K562 treated with DMSO at 1 percent for 48 hours (cell line): ENCODE results near the gene BEX2. TPM values are rescaled to one million over a fixed set of nuclear protein-coding genes. Genes with fewer than 3 reads are reported as not detected.

Experiments used
- total RNA-seq: library from RNA; unstranded; fragments of 300-600 nt; gene quantifications from 2 replicates; pipeline ENCODE4 v1.2.3, GENCODE V29; 2022; ENCODE audit warnings: low replicate concordance; ENCODE audit errors: extremely low read depth

BEX2 gene
- not detected in 2 replicates for total RNA-seq

GRCh38 chrX:103310555-103311398, at the start of gene BEX2:
Gene BEX2, minus strand, starts transcription at chrX:103310990. Its CDS starts 1,014 bp downstream, at chrX:103309976.

GRCh38 chrX:103356130-103356798, 45.5 kb upstream of the BEX2 start, which contains the start of gene TCEAL9:
Gene TCEAL9, plus strand, starts transcription at chrX:103356506. Its CDS starts 1,179 bp downstream, at chrX:103357685.

GRCh38 chrX:103329991-103330390, 19.2 kb upstream of the BEX2 start, which contains the start of gene TCEAL7:
Gene TCEAL7, plus strand, starts transcription at chrX:103330239. Its CDS starts 1,165 bp downstream, at chrX:103331404.

GRCh38 chrX:103276581-103277002, 34.2 kb downstream of the BEX2 start, which contains the start of gene TCEAL5:
Gene TCEAL5, minus strand, starts transcription at chrX:103276750. Its CDS starts 2,187 bp downstream, at chrX:103274563.

Other genes with a start within 250 kb of the BEX2 start
- gene BEX1, start 246.8 kb downstream of the BEX2 start, total RNA-seq: not detected in 2 replicates
- gene NXF3, start 217.8 kb downstream of the BEX2 start, total RNA-seq: not detected in 2 replicates
- gene BEX4, start 95.9 kb downstream of the BEX2 start, total RNA-seq: not detected in 2 replicates
- gene TCEAL8, start 55.8 kb downstream of the BEX2 start, total RNA-seq: not detected in 2 replicates
- gene TCEAL5, start 34.2 kb downstream of the BEX2 start, total RNA-seq: not detected in 2 replicates
- not detected in 2 replicates for gene TCEAL7, start 19.2 kb upstream of the BEX2 start, total RNA-seq
- gene TCEAL9, start 45.5 kb upstream of the BEX2 start, total RNA-seq: not detected in 2 replicates
- not detected in 2 replicates for gene BEX3, start 65.5 kb upstream of the BEX2 start, total RNA-seq
- not detected in 2 replicates for gene RAB40A, start 208.5 kb upstream of the BEX2 start, total RNA-seq